Neural cell (in vitro differentiated cells): ENCODE measurements around the gene CLEC16A. TPM values are rescaled to one million over a fixed set of nuclear protein-coding genes. Genes with fewer than 3 reads are reported as not detected.

Source experiments
- H2AFZ ChIP-seq: fragments of 200-600, 300-800 bp; sonication (generic), shearing (Covaris generic); 2 replicates; pipeline ENCODE4 v1.6.0; 2014; ENCODE audit warnings: low read depth, mild to moderate bottlenecking, antibody characterized with exemption, low read length, moderate library complexity
- H3F3A ChIP-seq: fragments of 200-600 bp; shearing (Covaris generic); 2 replicates; pipeline ENCODE4 v1.6.1; 2016; ENCODE audit warnings: mild to moderate bottlenecking, moderate library complexity, mixed read lengths, antibody characterized with exemption, low read length; ENCODE audit not compliant: insufficient read depth, poor library complexity, severe bottlenecking
- H3K27ac ChIP-seq: fragments of 200-600, 300-800 bp; sonication (generic), shearing (Covaris generic); 2 replicates; pipeline ENCODE4 v1.5.1; 2014; ENCODE audit warnings: mild to moderate bottlenecking, low read length, moderate library complexity
- H3K27me3 ChIP-seq: fragments of 300-800, 200-600 bp; sonication (generic), shearing (Covaris generic); 2 replicates; pipeline ENCODE4 v1.6.0; 2014; ENCODE audit warnings: mild to moderate bottlenecking, low read depth, low read length, moderate library complexity; ENCODE audit not compliant: insufficient read depth
- H3K36me3 ChIP-seq: fragments of 300-800, 200-600 bp; sonication (generic), shearing (Covaris generic); 2 replicates; pipeline ENCODE4 v1.5.1; 2014; ENCODE audit warnings: mild to moderate bottlenecking, antibody characterized with exemption, low read length, moderate library complexity; ENCODE audit not compliant: insufficient read depth
- H3K4me2 ChIP-seq: fragments of 300-800, 200-600 bp; sonication (generic), shearing (Covaris generic); 2 replicates; pipeline ENCODE4 v1.6.0; 2014; ENCODE audit warnings: mild to moderate bottlenecking, low read length
- H3K4me3 ChIP-seq: fragments of 300-800, 200-600 bp; sonication (generic), shearing (Covaris generic); 2 replicates; pipeline ENCODE4 v1.5.1; 2014; ENCODE audit warnings: mild to moderate bottlenecking, low read length, moderate library complexity
- H3K79me2 ChIP-seq: fragments of 200-600 bp; shearing (Covaris generic); replicated peaks from 2 replicates; pipeline ENCODE4 v1.6.0; 2014; ENCODE audit warnings: mild to moderate bottlenecking, low read length, moderate library complexity; ENCODE audit not compliant: insufficient read depth
- H3K9ac ChIP-seq: fragments of 300-800, 200-600 bp; sonication (generic), shearing (Covaris generic); 2 replicates; pipeline ENCODE4 v1.6.1; 2016; ENCODE audit warnings: mild to moderate bottlenecking, low read length, mixed read lengths
- H3K9me2 ChIP-seq: fragments of 200-600 bp; shearing (Covaris generic); 2 replicates; pipeline ENCODE4 v1.6.1; 2016; ENCODE audit warnings: mild to moderate bottlenecking, low read length, mixed read lengths; ENCODE audit not compliant: insufficient read depth
- H3K9me3 ChIP-seq: fragments of 200-600, 300-800 bp; sonication (generic), shearing (Covaris generic); 2 replicates; pipeline ENCODE4 v1.6.1; 2016; ENCODE audit warnings: mild to moderate bottlenecking, mixed run types, low read length, moderate library complexity, mixed read lengths
- H4K20me1 ChIP-seq: fragments of 200-600 bp; shearing (Covaris generic); 2 replicates; pipeline ENCODE4 v1.6.1; 2016; ENCODE audit warnings: mild to moderate bottlenecking, mixed run types; ENCODE audit not compliant: insufficient read depth
- EP300 ChIP-seq: fragments of 450-650 bp; conservative IDR thresholded peaks from 2 replicates; pipeline ENCODE4 v1.6.1; 2014; ENCODE audit warnings: antibody characterized with exemption, mild to moderate bottlenecking, moderate library complexity; ENCODE audit not compliant: poor library complexity, severe bottlenecking
- EZH2 ChIP-seq: fragments of 200-600, 300-800 bp; shearing (Covaris generic), sonication (generic); IDR thresholded peaks from 2 replicates; pipeline ENCODE4 v1.6.1; 2014; ENCODE audit warnings: antibody characterized with exemption, low read length, borderline replicate concordance, mild to moderate bottlenecking; ENCODE audit not compliant: insufficient read depth, poor library complexity, severe bottlenecking
- MXI1 ChIP-seq: fragments of 450-650 bp; conservative IDR thresholded peaks from 2 replicates; pipeline ENCODE4 v1.6.1; 2014; ENCODE audit warnings: antibody characterized with exemption, mild to moderate bottlenecking; ENCODE audit not compliant: poor library complexity, severe bottlenecking
- POLR2AphosphoS5 ChIP-seq: IDR thresholded peaks from 2 replicates; pipeline ENCODE4 v1.6.1; 2012
- RAD21 ChIP-seq: fragments of 450-650 bp; conservative IDR thresholded peaks from 2 replicates; pipeline ENCODE4 v1.6.1; 2014; ENCODE audit warnings: antibody characterized with exemption, mild to moderate bottlenecking, moderate library complexity
- REST ChIP-seq: IDR thresholded peaks from 2 replicates; pipeline ENCODE4 v1.6.1; 2012; ENCODE audit warnings: borderline replicate concordance
- SMC3 ChIP-seq: fragments of 450-650 bp; conservative IDR thresholded peaks from 2 replicates; pipeline ENCODE4 v1.6.1; 2014; ENCODE audit warnings: antibody characterized with exemption, mild to moderate bottlenecking, moderate library complexity; ENCODE audit not compliant: poor library complexity
- TAF1 ChIP-seq: IDR thresholded peaks from 2 replicates; pipeline ENCODE4 v1.6.1; 2012; ENCODE audit warnings: low read depth
- polyA plus RNA-seq: library from polyadenylated mRNA; depleted of rRNA; stranded (reverse); fragments of >200 nt; gene quantifications from 2 replicates; pipeline ENCODE4 v1.2.3, GENCODE V29; 2014
- TF ChIP-seq, protein P1 (sequence below): fragments of 450-650 bp; IDR thresholded peaks from 2 replicates; pipeline ENCODE4 v1.5.1; 2014; ENCODE audit warnings: antibody characterized with exemption, mild to moderate bottlenecking, moderate library complexity; ENCODE audit not compliant: poor library complexity, severe bottlenecking

CLEC16A gene
- polyA plus RNA-seq, 1 donor from 2014 or later = 11.1 TPM

- Histone ChIP-seq H3K27ac (no peak overlapping the region), H3K79me2 (no peaks in the 10 kb centered on the region), H3K9ac (no peak overlapping the region), H3K27me3 (no peaks in the 10 kb centered on the region), H3K9me2 (no peaks in the 10 kb centered on the region), H3F3A (no peaks in the 10 kb centered on the region), H3K4me2 (no peak overlapping the region), H4K20me1 (no peaks in the 10 kb centered on the region), H2AFZ (no peak overlapping the region), H3K4me3 (no peak overlapping the region), H3K36me3 (peaks cover 4% of the 10 kb centered on the region), H3K9me3 (no peaks in the 10 kb centered on the region)
- TF ChIP-seq EP300 (no peak), TAF1 (no peak), EZH2 (no peak), MXI1 (no peak), REST (no peak), POLR2AphosphoS5 (no peak), RAD21 (no peak), SMC3 (no peak)
- TF ChIP-seq, protein P1, sequence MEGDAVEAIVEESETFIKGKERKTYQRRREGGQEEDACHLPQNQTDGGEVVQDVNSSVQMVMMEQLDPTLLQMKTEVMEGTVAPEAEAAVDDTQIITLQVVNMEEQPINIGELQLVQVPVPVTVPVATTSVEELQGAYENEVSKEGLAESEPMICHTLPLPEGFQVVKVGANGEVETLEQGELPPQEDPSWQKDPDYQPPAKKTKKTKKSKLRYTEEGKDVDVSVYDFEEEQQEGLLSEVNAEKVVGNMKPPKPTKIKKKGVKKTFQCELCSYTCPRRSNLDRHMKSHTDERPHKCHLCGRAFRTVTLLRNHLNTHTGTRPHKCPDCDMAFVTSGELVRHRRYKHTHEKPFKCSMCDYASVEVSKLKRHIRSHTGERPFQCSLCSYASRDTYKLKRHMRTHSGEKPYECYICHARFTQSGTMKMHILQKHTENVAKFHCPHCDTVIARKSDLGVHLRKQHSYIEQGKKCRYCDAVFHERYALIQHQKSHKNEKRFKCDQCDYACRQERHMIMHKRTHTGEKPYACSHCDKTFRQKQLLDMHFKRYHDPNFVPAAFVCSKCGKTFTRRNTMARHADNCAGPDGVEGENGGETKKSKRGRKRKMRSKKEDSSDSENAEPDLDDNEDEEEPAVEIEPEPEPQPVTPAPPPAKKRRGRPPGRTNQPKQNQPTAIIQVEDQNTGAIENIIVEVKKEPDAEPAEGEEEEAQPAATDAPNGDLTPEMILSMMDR = no peak
These were observed 25.7 kb downstream of the CLEC16A start for GRCh38 chr16:10970065-10970464.

GRCh38 chr16:10971560-10971961 lies 27.2 kb downstream of the CLEC16A start:
- no peaks in the 10 kb centered on the region for H3K9me2 ChIP-seq
- no peaks in the 10 kb centered on the region for H4K20me1 ChIP-seq
- no peak overlapping the region for H3K4me3 ChIP-seq
- no peaks in the 10 kb centered on the region for H3K9me3 ChIP-seq
- H2AFZ ChIP-seq = no peak overlapping the region
- H3K36me3 ChIP-seq = peaks cover 4% of the 10 kb centered on the region
- no peak overlapping the region for H3K9ac ChIP-seq
- H3K79me2 ChIP-seq = no peaks in the 10 kb centered on the region
- no peak overlapping the region for H3K4me2 ChIP-seq
- no peaks in the 10 kb centered on the region for H3K27me3 ChIP-seq
- H3K27ac ChIP-seq = no peak overlapping the region
- H3F3A ChIP-seq = no peaks in the 10 kb centered on the region
- TF ChIP-seq REST (no peak), RAD21 (peak; percentile 74), MXI1 (no peak), POLR2AphosphoS5 (no peak), TAF1 (no peak), EZH2 (no peak), EP300 (no peak), SMC3 (peak; percentile 75)
- TF ChIP-seq, protein P1 = peak; percentile 79
